H1 (cell line): Measurements from ENCODE around the gene CRTC1. TPM values are rescaled to one million over a fixed set of nuclear protein-coding genes. Genes with fewer than 3 reads are reported as not detected.

Experiments
- CTCF ChIA-PET: fragments of 300-600 bp; sonication (Branson Sonifier 250); formaldehyde crosslinking; loops from one replicate; lab custom pipeline; 2021; ENCODE audit not compliant: partially characterized antibody; lab: Charles Lee
- POLR2A ChIA-PET: fragments of 300-600 bp; sonication (Branson Sonifier 250); formaldehyde crosslinking; loops from one replicate; lab custom pipeline; 2021; ENCODE audit warnings: inconsistent platforms; ENCODE audit not compliant: partially characterized antibody; lab: Charles Lee
- DNase-seq, 2 experiments: peaks; one replicate each; pipeline versions ENCODE4 v3.0.0 to v3.0.0-alpha.2; 2010 to 2022; ENCODE audit warnings: low spot score in 2 of 2, low read depth in 1 of 2, mixed read lengths in 1 of 2
- FAIRE-seq: peaks from 2 replicates; lab custom pipeline; 2011; peaks lifted over from hg19 to GRCh38; lab: Jason Lieb, UNC
- H2AFZ ChIP-seq: 2 replicates; pipeline ENCODE4 v1.8.1; 2012; ENCODE audit warnings: low read length, inconsistent platforms
- H2AK5ac ChIP-seq: 2 replicates; pipeline ENCODE4 v1.6.1; 2013; ENCODE audit warnings: low read depth, low read length
- H2BK120ac ChIP-seq: replicated peaks from 2 replicates; pipeline ENCODE3; 2013; ENCODE audit warnings: low read depth, low read length, inconsistent platforms
- H2BK12ac ChIP-seq: 2 replicates; pipeline ENCODE4 v1.6.1; 2013; ENCODE audit warnings: low read depth, low read length
- H2BK15ac ChIP-seq: 2 replicates; pipeline ENCODE4 v1.6.1; 2013; ENCODE audit warnings: low read length
- H2BK20ac ChIP-seq: 2 replicates; pipeline ENCODE4 v1.6.1; 2013; ENCODE audit warnings: low read length
- H2BK5ac ChIP-seq: 2 replicates; pipeline ENCODE4 v1.6.1; 2013; ENCODE audit warnings: low read depth, low read length
- H3K14ac ChIP-seq: 2 replicates; pipeline ENCODE4 v1.6.1; 2013; ENCODE audit warnings: inconsistent platforms; ENCODE audit not compliant: insufficient read length
- H3K18ac ChIP-seq: 2 replicates; pipeline ENCODE4 v1.6.1; 2013; ENCODE audit warnings: low read length; ENCODE audit errors: extremely low read depth
- H3K23ac ChIP-seq: 2 replicates; pipeline ENCODE4 v1.6.1; 2013; ENCODE audit warnings: inconsistent platforms; ENCODE audit not compliant: insufficient read length
- H3K23me2 ChIP-seq: 2 replicates; pipeline ENCODE4 v1.6.1; 2013; ENCODE audit warnings: low read depth, low read length
- H3K27ac ChIP-seq: 2 replicates; pipeline ENCODE4 v1.6.1; 2011; ENCODE audit warnings: low read depth, low read length, inconsistent platforms
- H3K27me3 ChIP-seq, 4 experiments: replicated peaks in 1 of 4; 1 replicate in 1 of 4; 2 replicates in 3 of 4; pipeline versions ENCODE4 v1.6.1 to v1.8.1; 2011 to 2013; ENCODE audit warnings: low read length in 3 of 4, mild to moderate bottlenecking in 3 of 4, inconsistent platforms in 2 of 4, mixed read lengths in 2 of 4, moderate library complexity in 1 of 4; ENCODE audit not compliant: control insufficient read depth in 3 of 4, insufficient read depth in 3 of 4; ENCODE audit errors: extremely low read depth in 1 of 4
- H3K36me3 ChIP-seq, 4 experiments: 2 replicates each; pipeline versions ENCODE4 v1.6.1 to v1.8.1; 2011 to 2013; ENCODE audit warnings: mild to moderate bottlenecking in 4 of 4, low read length in 3 of 4, moderate library complexity in 2 of 4, control low read depth in 1 of 4, inconsistent platforms in 1 of 4; ENCODE audit not compliant: insufficient read depth in 4 of 4, control insufficient read depth in 2 of 4
- H3K4ac ChIP-seq: replicated peaks from 2 replicates; pipeline ENCODE3; 2013; ENCODE audit warnings: low read length, low read depth, mixed read lengths, inconsistent platforms; ENCODE audit not compliant: insufficient read length
- H3K4me1 ChIP-seq, 4 experiments: replicated peaks in 1 of 4; 1 replicate in 1 of 4; 2 replicates in 3 of 4; pipeline versions ENCODE4 v1.6.1 to v1.8.1; 2011 to 2013; ENCODE audit warnings: low read length in 3 of 4, inconsistent platforms in 2 of 4, mixed read lengths in 1 of 4; ENCODE audit not compliant: insufficient read depth in 4 of 4, control insufficient read depth in 3 of 4
- H3K4me2 ChIP-seq, 2 experiments: 2 replicates each; pipeline versions ENCODE4 v1.6.1 to v1.8.1; 2011 to 2013; ENCODE audit warnings: low read depth in 2 of 2, low read length in 2 of 2, control low read depth in 1 of 2, inconsistent platforms in 1 of 2, mild to moderate bottlenecking in 1 of 2; ENCODE audit not compliant: insufficient read depth in 1 of 2
- H3K4me3 ChIP-seq, 4 experiments: fragments of 200-600, 300-600 bp in 1 of 4; sonication (generic), shearing (Covaris generic), sonication (Bioruptor Twin) in 1 of 4; 2 replicates each; pipeline versions ENCODE4 v1.5.1 to v1.8.1; 2011 to 2016; ENCODE audit warnings: low read length in 4 of 4, low read depth in 3 of 4, control low read depth in 2 of 4, inconsistent platforms in 2 of 4, mild to moderate bottlenecking in 2 of 4, mixed read lengths in 1 of 4, moderate library complexity in 1 of 4; ENCODE audit not compliant: insufficient read depth in 2 of 4; ENCODE audit errors: extremely low read depth in 1 of 4
- H3K56ac ChIP-seq: replicated peaks from 2 replicates; pipeline ENCODE3; 2013; ENCODE audit warnings: low read depth, mild to moderate bottlenecking, mixed read lengths, low read length, inconsistent platforms; ENCODE audit not compliant: insufficient read length
- H3K79me1 ChIP-seq: 2 replicates; pipeline ENCODE4 v1.6.1; 2013; ENCODE audit warnings: low read depth, low read length, control low read depth
- H3K79me2 ChIP-seq, 2 experiments: 2 replicates each; pipeline versions ENCODE4 v1.6.1 to v1.8.1; 2012 to 2013; ENCODE audit warnings: low read length in 2 of 2, mild to moderate bottlenecking in 2 of 2, inconsistent platforms in 1 of 2; ENCODE audit not compliant: insufficient read depth in 2 of 2, control insufficient read depth in 1 of 2
- H3K9ac ChIP-seq, 4 experiments: replicated peaks in 1 of 4; 1 replicate in 1 of 4; 2 replicates in 3 of 4; pipeline versions ENCODE4 v1.6.1 to v1.8.1; 2011 to 2013; ENCODE audit warnings: low read depth in 3 of 4, low read length in 3 of 4, control low read depth in 2 of 4, mild to moderate bottlenecking in 2 of 4, moderate library complexity in 2 of 4, inconsistent platforms in 1 of 4; ENCODE audit errors: extremely low read depth in 1 of 4
- H3K9me3 ChIP-seq, 2 experiments: 2 replicates each; pipeline versions ENCODE4 v1.6.1 to v1.8.1; 2012 to 2013; ENCODE audit warnings: mild to moderate bottlenecking in 2 of 2, moderate library complexity in 2 of 2, control low read depth in 1 of 2, inconsistent platforms in 1 of 2, low read depth in 1 of 2, low read length in 1 of 2, mixed read lengths in 1 of 2; ENCODE audit not compliant: insufficient read depth in 2 of 2
- H4K20me1 ChIP-seq, 2 experiments: replicated peaks in 1 of 2; 2 replicates each; pipeline versions ENCODE3 to v1.8.1; 2011 to 2013; ENCODE audit warnings: inconsistent platforms in 2 of 2, low read length in 2 of 2, mild to moderate bottlenecking in 1 of 2; ENCODE audit not compliant: insufficient read depth in 2 of 2, control insufficient read depth in 1 of 2
- H4K5ac ChIP-seq: 2 replicates; pipeline ENCODE4 v1.6.1; 2013; ENCODE audit warnings: low read length, low read depth, mixed read lengths, inconsistent platforms; ENCODE audit not compliant: insufficient read length
- H4K8ac ChIP-seq: 2 replicates; pipeline ENCODE4 v1.8.0; 2013; ENCODE audit warnings: mild to moderate bottlenecking, moderate library complexity, low read length, inconsistent platforms; ENCODE audit not compliant: insufficient read depth; ENCODE audit errors: extremely low read depth
- H4K91ac ChIP-seq: replicated peaks from 2 replicates; pipeline ENCODE3; 2013; ENCODE audit warnings: low read length, mixed read lengths, inconsistent platforms; ENCODE audit not compliant: insufficient read length
- BACH1 ChIP-seq: IDR thresholded peaks from 2 replicates; pipeline ENCODE4 v1.6.1; 2012; ENCODE audit warnings: low read length, improper control_type of control experiment
- CBX8 ChIP-seq: fragments of 300-800, 300-1000 bp; sonication (generic); IDR thresholded peaks from 2 replicates; pipeline ENCODE4 v1.7.1; 2016; ENCODE audit warnings: low read depth, low read length, borderline replicate concordance
- KDM4A ChIP-seq: IDR thresholded peaks from one replicate; pipeline ENCODE4 v1.7.1; 2012; ENCODE audit warnings: low read depth, mild to moderate bottlenecking, moderate library complexity, low read length, inconsistent platforms; ENCODE audit not compliant: severe bottlenecking
- NRF1 ChIP-seq: IDR thresholded peaks from 2 replicates; pipeline ENCODE4 v1.6.1; 2011; ENCODE audit warnings: mild to moderate bottlenecking, low read depth, low read length, improper control_type of control experiment
- RNF2 ChIP-seq: fragments of 200-900, 300-1000 bp; sonication (generic); IDR thresholded peaks from 2 replicates; pipeline ENCODE4 v1.7.1; 2016; ENCODE audit warnings: borderline replicate concordance, low read depth, mild to moderate bottlenecking, antibody characterized with exemption, low read length; ENCODE audit not compliant: poor library complexity, severe bottlenecking; ENCODE audit errors: missing control alignments
- SIN3A ChIP-seq, 2 experiments: IDR thresholded peaks in 1 of 2; conservative IDR thresholded peaks in 1 of 2; 2 replicates each; pipeline ENCODE4 v1.6.1; 2011 to 2012; ENCODE audit warnings: low read length in 2 of 2, improper control_type of control experiment in 1 of 2, low read depth in 1 of 2, mild to moderate bottlenecking in 1 of 2
- SIRT6 ChIP-seq: IDR thresholded peaks from one replicate; pipeline ENCODE4 v1.7.1; 2012; ENCODE audit warnings: low read length, inconsistent platforms
- TAF7 ChIP-seq: optimal IDR thresholded peaks from 2 replicates; pipeline ENCODE3; 2011; ENCODE audit warnings: low read depth, mild to moderate bottlenecking, inconsistent platforms, low read length, moderate library complexity, borderline replicate concordance
- YY1 ChIP-seq: IDR thresholded peaks from 2 replicates; pipeline ENCODE4 v1.6.1; 2011; ENCODE audit warnings: low read depth, mild to moderate bottlenecking, low read length
- WGBS, 2 experiments: shearing (Covaris generic) in 1 of 2; methylation state at CpG; one replicate each; pipeline versions ENCODE4 v1.1.6 to v1.1.7; 2013 to 2015; ENCODE audit warnings: low lambda C conversion rate in 2 of 2, mixed read lengths in 2 of 2, inconsistent platforms in 1 of 2, low coverage in 1 of 2, missing lambda C conversion rate in 1 of 2; ENCODE audit not compliant: insufficient replicate concordance in 2 of 2, insufficient coverage in 1 of 2, insufficient read length in 1 of 2; ENCODE audit errors: extremely low coverage in 1 of 2, missing lambda C conversion rate in 1 of 2; 5-methylcytosine and 5-hydroxymethylcytosine counted together
- polyA plus RNA-seq, 7 experiments: library from polyadenylated mRNA; depleted of rRNA in 3 of 7; stranded (reverse) in 5 of 7; unstranded in 2 of 7; fragments of >200 nt in 5 of 7; fragments of 200-250 nt in 2 of 7; gene quantifications; 1 replicate in 5 of 7; 2 replicates in 1 of 7; 4 replicates in 1 of 7; pipeline versions ENCODE4 v1.2.1 to v1.2.3, GENCODE V29; 2011 to 2013; ENCODE audit warnings: missing spikeins in 2 of 7, mixed read lengths in 2 of 7
- total RNA-seq: library from RNA; stranded (reverse); fragmentation: NEBNext Ultra II Directional; extraction: Animal tissue kit (Norgen Biotek cat#: 25700); gene quantifications from 2 replicates; pipeline ENCODE4 v1.2.1, GENCODE V29; 2021
- TF ChIP-seq, protein P1 (sequence below): IDR thresholded peaks from 2 replicates; pipeline ENCODE4 v1.6.1; 2011; ENCODE audit warnings: low read length, improper control_type of control experiment

Gene CRTC1
- total and polyA plus RNA-seq, 2 of the 8 experiments (the other 6 are each of a cell fraction or from before 2014, with no cell fraction given) = 2.9 to 8.5 TPM

DNA sequence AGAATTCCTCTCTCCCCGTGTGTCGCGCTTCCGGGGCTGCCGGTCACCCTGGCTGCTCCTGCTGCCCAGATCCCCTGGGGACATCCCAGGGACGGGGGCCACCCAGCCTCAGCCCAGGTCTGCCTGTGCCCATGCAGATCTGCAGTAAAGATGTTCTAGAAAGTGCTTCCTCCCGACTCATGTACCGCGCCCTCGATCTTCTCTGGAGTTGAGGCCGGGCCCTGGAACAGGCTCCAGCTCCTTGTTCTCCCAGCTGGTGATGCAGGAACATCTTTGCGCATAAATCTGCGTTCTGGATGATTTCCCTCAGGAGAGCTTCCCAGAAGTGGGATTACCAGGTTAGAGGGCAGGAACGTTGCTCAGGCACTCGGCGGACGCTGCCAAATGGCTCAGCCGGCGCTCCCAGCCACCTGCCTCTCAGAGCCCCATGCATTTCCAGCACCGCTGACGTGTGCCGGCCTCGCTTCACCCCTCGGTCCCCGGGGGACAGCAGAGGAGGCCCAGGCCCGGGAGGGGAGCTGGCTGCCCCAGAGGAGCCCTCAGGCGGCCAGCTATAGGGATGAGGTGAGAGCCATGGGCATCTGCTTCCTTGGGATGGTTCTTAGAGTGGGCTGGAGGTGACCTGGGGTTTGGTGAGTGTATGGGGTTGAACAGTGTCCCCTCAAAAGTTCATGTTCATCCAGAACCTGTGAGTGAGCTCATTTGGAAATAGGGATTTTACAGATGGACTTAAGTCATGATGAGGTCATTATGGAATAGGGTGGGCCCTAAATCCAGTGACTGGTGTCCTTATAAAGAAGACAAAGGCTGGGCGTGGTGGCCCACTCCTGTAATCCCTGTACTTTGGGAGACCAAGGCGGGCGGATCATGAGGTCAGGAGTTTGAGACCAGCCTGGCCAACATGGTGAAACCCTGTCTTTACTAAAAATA is 42.6 kb downstream of the CRTC1 start:
- DNase-seq = no peak
- H4K91ac ChIP-seq = no peak overlapping the region
- TF ChIP-seq KDM4A (no peak), BACH1 (no peak), SIN3A (conservative IDR thresholded peaks at IDR 0.05 in 1 of 2, IDR thresholded peaks at IDR 0.05 in 1 of 2; ENCODE audit: low read depth in 1 of 2, low read length in 2 of 2) (no peak), CBX8 (no peak), TAF7 (no peak), YY1 (no peak), RNF2 (no peak), SIRT6 (no peak), NRF1 (no peak)
- TF ChIP-seq, protein P1, sequence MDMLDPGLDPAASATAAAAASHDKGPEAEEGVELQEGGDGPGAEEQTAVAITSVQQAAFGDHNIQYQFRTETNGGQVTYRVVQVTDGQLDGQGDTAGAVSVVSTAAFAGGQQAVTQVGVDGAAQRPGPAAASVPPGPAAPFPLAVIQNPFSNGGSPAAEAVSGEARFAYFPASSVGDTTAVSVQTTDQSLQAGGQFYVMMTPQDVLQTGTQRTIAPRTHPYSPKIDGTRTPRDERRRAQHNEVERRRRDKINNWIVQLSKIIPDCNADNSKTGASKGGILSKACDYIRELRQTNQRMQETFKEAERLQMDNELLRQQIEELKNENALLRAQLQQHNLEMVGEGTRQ = no peak

More for the DNA sequence above, 42.6 kb downstream of the CRTC1 start:
- 90% methylated on average over 29 of the region's 30 CpGs; no CpG with 5 or more reads in 1 of the 2 experiments for WGBS, 2 experiments
- ChIA-PET CTCF (interaction anchor here (0.6 to 1.4 kb wide), 2 partner anchors 11 to 17 kb away, joined by 3 to 6 read pairs; no protein-coding TSS in a partner anchor), POLR2A (interaction anchor here (0.7 kb wide), 1 partner anchor 792 kb away, joined by 3 read pairs; no protein-coding TSS in a partner anchor)
- no peaks in the 10 kb centered on the region for H3K79me2 ChIP-seq
- H3K23me2 ChIP-seq = no peaks in the 10 kb centered on the region
- no peak overlapping the region for H2BK15ac ChIP-seq
- no peak overlapping the region for H4K5ac ChIP-seq
- H3K27me3 ChIP-seq = no peaks in the 10 kb centered on the region
- H3K36me3 ChIP-seq = no peaks in the 10 kb centered on the region; a peak in 1 of 8 replicates
- H3K56ac ChIP-seq = no peak overlapping the region
- H2AFZ ChIP-seq = no peak overlapping the region
- no peak overlapping the region for H2BK5ac ChIP-seq
- H3K4ac ChIP-seq = no peak overlapping the region
- no peak overlapping the region for H3K23ac ChIP-seq
- FAIRE-seq = no peak
- no peak overlapping the region for H3K27ac ChIP-seq
- no peak overlapping the region for H2BK12ac ChIP-seq
- no peak overlapping the region for H2BK20ac ChIP-seq
- no peaks in the 10 kb centered on the region; a peak in 1 of 7 replicates for H3K4me1 ChIP-seq
- H3K4me3 ChIP-seq = no peak overlapping the region
- H3K14ac ChIP-seq = no peak overlapping the region
- no peak overlapping the region for H2AK5ac ChIP-seq
- H4K8ac ChIP-seq = no peak overlapping the region
- no peaks in the 10 kb centered on the region for H3K9me3 ChIP-seq
- no peaks in the 10 kb centered on the region for H3K79me1 ChIP-seq
- H3K18ac ChIP-seq = no peak overlapping the region
- peaks cover 2 to 15% of the 10 kb centered on the region in 2 experiments for H4K20me1 ChIP-seq
- no peak overlapping the region for H2BK120ac ChIP-seq
- no peak overlapping the region for H3K9ac ChIP-seq
- H3K4me2 ChIP-seq = no peak overlapping the region
